GM20431 (cell line): ENCODE data around the gene MEGF9.
"Not testable (repeated sequence)": the region's sequence is repeated elsewhere in the genome, so short reads cannot be mapped to it uniquely, and the experiment has no call there.

Source experiments
- in situ Hi-C: fragments of 300-500 bp; cut with MseI, MboI; formaldehyde crosslinking; loops from one replicate; pipeline ENCODE4 v1.15.0; 2020; ENCODE audit warnings: low sequenced_read_pairs; ENCODE audit not compliant: unreplicated experiment

MEGF9 gene

DNA sequence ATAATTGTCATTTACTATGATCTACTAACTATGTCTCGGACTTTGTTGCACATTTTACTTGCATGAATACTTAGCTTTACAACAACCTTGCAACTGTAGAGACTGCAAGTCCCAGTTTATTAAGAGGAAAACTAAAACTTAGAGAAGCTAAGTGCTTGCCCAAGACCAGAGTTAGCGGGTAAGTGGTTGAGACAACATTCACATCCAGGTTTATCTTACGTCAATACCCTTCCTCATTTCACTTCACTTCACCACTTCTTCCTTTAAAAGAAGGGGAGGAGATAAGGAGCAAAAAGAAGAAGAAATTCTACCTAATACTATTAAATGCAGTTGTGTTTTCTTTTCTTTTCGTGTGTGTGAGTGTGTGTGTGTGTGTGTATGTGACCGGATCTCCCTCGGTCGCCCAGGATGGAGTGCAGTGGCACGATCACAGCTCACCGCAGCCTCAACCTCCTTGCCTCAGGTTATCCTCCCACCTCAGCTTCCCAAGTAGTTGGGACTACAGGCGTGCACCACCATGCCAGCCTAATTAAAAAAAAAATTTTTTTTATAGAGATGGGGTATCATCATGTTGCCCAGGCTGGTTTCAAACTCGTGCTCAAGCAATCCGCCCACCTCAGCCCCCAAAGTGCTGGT, 37.4 kb downstream of the MEGF9 start:
- in situ Hi-C loops = no loop called here

GRCh38 chr9:120668399-120668798, 45.9 kb downstream of the MEGF9 start:
- in situ Hi-C loops = no loop called here

GRCh38 chr9:120663950-120664349, 50.3 kb downstream of the MEGF9 start:
- in situ Hi-C loops = no loop called here

DNA sequence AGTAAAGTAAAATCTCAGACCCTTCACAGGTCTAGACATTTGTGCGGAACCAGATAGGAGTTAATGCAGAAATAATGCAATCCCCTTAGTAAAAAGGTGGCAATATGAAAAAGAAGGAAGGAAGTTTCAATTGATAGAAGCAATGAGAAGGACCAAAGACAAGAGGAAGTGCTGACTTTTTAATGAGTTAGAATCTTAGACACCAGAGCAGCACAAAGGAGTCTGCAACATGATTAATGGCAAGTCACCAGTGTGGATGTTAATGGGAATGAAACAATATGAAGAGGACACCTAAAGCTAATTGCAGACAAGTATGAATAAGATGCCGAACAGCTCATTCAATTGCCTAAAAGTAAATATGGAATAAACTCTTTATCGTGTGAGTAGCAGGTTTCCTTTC, 50.9 kb downstream of the MEGF9 start:
- in situ Hi-C loops = no loop called here

DNA sequence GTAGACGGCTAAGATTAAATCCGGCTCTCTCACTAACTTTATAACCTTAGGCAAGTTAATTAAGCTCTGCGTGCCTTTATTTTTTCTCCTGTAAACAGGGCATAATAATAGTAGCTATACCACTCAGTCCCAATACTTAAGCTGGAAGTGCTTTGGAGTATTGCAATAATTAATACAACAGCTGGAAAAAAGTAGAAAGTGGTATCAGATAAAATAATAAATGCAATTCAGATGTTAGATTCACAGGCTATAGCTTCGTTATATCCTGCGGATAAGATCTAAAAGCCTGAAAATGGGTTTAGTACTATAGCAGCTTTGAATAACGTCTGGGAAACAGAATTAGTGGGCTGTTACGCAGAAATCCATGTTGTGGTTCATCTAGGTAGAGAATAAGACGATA, 51.8 kb downstream of the MEGF9 start:
- in situ Hi-C loops = no loop called here

DNA sequence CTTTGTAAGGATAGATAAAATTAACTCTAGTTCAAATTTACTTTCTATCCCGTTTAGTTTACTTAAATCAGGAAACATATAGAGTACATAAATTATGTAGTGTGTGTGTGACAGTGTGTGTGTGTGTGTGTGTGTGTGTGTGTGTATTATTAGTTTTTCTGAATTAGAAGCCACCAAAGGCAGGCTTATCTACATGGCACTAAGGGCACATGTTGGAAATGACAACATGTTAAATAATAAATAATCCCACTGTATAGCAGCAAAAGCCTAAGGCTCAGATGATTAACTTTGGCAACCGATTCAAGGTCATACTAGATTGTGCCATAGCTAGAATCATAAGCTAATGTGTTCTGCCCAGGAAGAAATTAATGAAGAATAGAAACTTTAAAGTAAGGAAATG, 54.6 kb downstream of the MEGF9 start:
- in situ Hi-C loops = no loop called here

- in situ Hi-C loops = no loop called here
These were observed 55.1 kb downstream of the MEGF9 start for GRCh38 chr9:120659209-120659608.

GRCh38 chr9:120655005-120655622, 59.2 kb downstream of the MEGF9 start:
- in situ Hi-C loops = no loop called here

DNA sequence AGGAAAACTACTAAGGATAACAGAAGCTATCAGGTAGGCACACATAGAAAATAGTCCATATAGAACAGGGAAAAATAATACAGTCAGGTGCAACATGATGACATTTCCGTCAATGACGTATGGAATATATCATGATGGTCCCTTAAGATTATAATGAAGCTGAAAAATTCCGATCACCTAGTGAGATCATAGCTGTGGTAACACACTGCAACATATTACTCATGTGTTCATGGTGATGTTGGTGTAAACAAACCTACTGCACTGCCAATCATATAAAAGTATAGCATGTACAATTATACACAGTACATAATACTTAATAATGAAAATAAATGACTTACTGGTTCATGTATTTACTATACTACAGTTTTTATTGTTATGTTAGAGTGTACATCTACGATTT, 60.0 kb downstream of the MEGF9 start:
- in situ Hi-C loops = no loop called here

GRCh38 chr9:120653762-120654161, 60.5 kb downstream of the MEGF9 start:
- in situ Hi-C loops = no loop called here

DNA sequence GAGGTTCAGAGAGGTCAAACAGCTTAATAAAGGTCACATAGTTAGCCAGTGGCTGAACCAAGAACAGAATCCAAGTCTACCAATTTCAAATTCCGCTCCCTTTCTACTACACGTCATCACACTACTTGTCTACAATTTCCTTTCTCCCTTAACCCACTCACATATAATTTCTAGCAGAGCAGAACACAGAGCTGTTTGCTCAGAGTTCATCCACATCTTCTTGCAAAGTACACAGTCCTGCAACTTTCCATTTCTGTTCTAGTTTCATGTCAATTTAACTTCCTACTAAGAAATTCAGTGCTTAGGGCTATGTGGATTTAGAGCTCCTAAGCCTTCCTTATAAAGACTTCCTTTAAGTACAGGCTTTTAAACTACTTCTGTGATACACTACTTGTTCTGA, 61.3 kb downstream of the MEGF9 start:
- in situ Hi-C loops = no loop called here

GRCh38 chr9:120650352-120650751, 63.9 kb downstream of the MEGF9 start:
- in situ Hi-C loops = no loop called here

- in situ Hi-C loops = no loop called here
These were observed 65.6 kb downstream of the MEGF9 start for GRCh38 chr9:120648581-120649197.

DNA sequence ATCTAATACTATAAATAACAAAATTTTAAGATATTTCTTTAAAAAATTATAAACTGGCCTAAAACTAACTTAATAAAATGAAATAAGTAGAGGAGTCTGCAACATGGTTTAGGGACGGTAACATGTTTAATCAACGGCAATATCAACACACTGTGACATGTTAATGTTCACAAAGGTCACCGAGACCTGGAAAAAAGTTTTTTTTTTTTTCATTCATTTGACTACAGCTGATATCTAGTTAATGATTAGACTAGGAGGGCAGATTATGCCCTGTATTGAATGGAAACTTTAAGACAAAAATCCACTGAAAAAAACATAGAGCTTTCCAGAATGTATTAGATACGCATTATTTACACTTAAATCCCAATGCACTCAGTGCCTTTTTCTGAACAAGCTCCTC, 67.3 kb downstream of the MEGF9 start:
- in situ Hi-C loops = no loop called here

DNA sequence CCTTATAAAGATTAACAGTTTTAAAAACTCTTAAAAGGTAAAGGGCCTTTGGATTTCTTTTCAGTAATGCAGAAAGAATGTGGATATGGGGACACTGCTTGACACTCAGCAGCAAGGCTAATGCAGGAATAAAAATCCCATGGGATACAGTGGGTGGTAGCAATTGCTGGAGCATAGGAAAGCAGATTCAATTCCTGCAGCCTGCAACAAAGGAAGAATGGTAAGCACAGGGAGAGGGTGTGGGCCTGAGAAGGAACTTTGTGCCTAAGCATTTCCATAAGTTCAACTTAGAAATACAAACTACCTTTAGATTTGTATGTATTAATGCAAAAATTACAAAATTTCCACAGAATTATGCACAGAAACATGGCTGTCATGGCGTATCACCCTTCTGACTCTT, 68.5 kb downstream of the MEGF9 start:
- in situ Hi-C loops = no loop called here

DNA sequence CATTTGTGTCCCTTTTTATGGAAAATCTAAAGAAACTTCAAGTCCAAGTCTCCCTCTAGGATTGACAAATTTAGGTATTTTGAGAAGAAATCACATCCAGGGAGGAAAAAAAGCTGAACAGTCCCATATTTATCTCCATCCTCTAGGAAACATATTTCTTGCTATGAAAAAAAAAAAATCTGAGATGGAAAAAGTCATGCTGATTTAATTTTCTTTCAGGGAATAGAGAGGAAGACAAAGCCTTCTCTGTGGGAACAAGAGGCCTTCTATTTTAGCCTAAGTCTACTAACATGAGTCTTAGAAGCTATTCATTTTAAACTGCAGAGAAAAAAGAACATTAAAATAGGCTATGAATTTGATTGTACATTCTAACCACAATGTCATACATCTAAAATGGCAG, 71.2 kb downstream of the MEGF9 start:
- in situ Hi-C loops = no loop called here

GRCh38 chr9:120642129-120642770, 72.0 kb downstream of the MEGF9 start:
- in situ Hi-C loops = no loop called here

DNA sequence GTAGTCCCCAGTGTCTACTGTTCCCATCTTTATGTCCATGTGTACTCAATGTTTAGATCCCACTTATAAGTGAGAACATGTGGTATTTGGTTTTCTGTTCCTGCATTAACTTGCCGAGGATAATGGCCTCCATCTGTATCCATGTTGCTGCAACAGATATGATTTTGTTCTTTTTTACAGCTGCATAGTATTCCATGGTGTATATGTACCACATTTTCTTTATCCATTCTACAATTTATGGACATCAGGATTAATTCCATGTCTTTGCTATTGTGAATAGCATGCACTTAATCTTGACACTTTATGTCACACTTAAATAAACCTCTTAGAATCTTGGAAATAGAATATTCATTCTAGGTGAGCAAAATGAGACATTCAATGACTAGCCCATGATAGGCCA, 73.4 kb downstream of the MEGF9 start:
- in situ Hi-C loops = not testable (repeated sequence)

DNA sequence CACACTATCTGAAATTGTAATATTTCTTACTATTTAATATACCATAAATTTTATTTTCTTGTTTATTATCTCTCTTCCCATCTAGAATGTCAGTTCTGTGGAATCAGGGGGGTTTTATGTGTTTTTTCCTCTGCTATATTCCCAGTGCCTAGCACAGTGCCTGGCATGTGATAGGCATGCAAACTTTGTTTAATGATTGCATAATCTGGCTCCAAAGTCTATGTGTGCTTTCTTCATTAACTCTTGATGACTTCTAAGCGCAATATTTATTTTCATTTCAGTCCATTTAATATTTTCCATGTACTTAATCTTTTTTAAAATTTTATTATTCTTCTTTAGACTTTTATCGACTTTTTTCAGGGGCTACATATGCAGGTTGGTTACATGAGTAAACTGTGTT, 73.9 kb downstream of the MEGF9 start:
- in situ Hi-C loops = no loop called here

- in situ Hi-C loops = no loop called here
These were observed 76.4 kb downstream of the MEGF9 start for GRCh38 chr9:120637919-120638318.

- in situ Hi-C loops = no loop called here
These were observed 77.9 kb downstream of the MEGF9 start for GRCh38 chr9:120636194-120636957.
